PC-3 (cell line): ENCODE data around the gene FARP1.

Experiments
- EZH2 ChIP-seq: fragments of 300-600 bp; sonication (generic); IDR thresholded peaks from one replicate; pipeline ENCODE4 v1.6.1; 2017; ENCODE audit warnings: antibody characterized with exemption, mild to moderate bottlenecking, low read length; ENCODE audit not compliant: unreplicated experiment
- EZH2phosphoT487 ChIP-seq: fragments of 300-600 bp; sonication (generic); IDR thresholded peaks from 2 replicates; pipeline ENCODE4 v1.6.1; 2018; ENCODE audit warnings: mild to moderate bottlenecking, antibody characterized with exemption, low read length, borderline replicate concordance
- TF ChIP-seq, protein P1 (sequence below): fragments of 300-600 bp; sonication (generic); conservative IDR thresholded peaks from 2 replicates; pipeline ENCODE4 v1.5.1; 2017; ENCODE audit warnings: antibody characterized with exemption, low read depth, mild to moderate bottlenecking, low read length

DNA sequence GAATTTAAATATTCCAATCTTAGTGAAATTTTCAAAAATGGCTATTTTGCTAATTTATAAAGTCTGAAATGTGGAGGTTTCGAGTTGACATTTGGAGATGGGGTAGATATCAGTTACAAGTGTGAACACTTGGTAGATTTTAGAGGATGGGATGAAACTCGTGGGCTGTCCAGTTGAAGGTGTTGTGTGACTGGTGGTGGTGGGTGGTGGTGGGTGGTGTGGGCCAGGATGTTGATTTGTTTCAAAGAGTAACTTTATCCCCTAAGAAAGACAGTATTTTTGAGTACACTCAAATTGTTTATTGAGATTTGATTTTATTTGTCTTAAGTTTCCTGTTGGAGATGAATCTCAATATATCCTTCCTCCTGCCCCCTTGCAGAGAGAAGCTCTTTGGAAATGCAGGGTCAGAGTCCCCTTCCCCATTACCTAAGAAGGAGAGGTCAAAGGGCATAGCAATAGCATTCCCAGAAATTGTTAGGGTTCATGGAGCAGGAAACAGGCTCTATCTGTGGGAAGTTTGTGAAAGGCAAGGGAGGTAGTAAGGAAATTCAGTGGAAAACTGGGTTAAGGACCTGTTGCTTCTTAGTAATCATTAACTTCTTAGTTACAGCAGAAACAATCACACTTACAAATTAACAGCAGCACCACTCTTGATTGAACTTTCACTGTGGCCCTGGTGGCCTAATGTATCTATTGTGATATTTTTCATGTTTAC lies 167.7 kb downstream of the FARP1 start:
- TF ChIP-seq, protein P1, sequence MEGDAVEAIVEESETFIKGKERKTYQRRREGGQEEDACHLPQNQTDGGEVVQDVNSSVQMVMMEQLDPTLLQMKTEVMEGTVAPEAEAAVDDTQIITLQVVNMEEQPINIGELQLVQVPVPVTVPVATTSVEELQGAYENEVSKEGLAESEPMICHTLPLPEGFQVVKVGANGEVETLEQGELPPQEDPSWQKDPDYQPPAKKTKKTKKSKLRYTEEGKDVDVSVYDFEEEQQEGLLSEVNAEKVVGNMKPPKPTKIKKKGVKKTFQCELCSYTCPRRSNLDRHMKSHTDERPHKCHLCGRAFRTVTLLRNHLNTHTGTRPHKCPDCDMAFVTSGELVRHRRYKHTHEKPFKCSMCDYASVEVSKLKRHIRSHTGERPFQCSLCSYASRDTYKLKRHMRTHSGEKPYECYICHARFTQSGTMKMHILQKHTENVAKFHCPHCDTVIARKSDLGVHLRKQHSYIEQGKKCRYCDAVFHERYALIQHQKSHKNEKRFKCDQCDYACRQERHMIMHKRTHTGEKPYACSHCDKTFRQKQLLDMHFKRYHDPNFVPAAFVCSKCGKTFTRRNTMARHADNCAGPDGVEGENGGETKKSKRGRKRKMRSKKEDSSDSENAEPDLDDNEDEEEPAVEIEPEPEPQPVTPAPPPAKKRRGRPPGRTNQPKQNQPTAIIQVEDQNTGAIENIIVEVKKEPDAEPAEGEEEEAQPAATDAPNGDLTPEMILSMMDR, result no peak
- TF ChIP-seq EZH2phosphoT487 (no peak), EZH2 (no peak)
